ENCODE results near the gene CRTC3. TPM values are rescaled to one million over a fixed set of nuclear protein-coding genes. Genes with fewer than 3 reads are reported as not detected.

Gene CRTC3
- total and polyA plus RNA-seq, 2 of the 4 experiments (the other 2 are of a cell fraction), result 4.7 to 14.8 TPM

DNA sequence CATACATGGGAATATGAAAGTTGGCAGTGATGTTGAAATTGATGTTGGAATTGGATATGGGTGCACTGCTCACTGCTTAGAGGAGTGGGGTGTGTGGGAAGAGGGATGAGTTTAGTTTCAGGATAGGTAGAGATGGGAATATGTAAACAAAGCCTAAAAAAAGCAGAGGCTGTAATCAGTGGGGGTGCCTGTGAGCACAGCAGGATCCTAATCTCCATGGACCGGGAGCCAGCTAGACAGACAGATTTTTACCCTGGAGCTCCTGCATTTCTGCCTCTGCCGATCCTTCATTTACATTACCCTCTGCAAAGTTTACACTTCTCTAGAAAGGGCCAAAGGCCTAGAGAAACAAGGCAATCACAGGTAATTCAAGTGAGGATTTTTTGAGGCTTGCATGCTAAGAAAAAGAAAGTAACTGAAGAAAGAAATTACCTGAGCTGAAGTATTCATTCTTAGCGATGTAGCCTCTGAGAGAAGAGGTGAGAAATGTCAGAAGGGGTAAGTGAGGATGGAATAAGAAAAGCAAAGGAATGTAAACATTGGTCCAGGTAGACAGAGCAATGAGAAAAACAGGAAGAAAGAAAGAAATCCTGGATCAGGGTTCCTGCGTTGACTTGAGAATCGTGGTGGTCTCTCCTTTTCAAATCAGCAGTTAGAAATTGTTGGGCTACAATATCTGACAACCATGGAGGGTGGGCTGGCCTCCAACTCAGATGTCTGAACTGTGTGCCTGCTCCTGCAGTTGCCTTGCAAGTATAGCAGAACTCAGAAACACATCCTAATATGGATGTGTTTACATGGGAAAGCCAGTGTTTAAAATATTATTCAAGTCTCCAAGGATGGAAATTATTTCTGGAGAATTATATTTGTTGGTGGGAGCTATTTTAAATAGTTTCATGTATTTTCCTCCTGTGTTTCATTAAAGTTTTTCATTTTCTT, 79.8 kb downstream of the CRTC3 start (continued):
- TF ChIP-seq FOS (IDR thresholded peaks at IDR 0.05; ENCODE audit: low read depth, low read length) (no peak), CHD1 (IDR thresholded peaks at IDR 0.05; ENCODE audit: low read depth, low read length) (no peak), MAZ (IDR thresholded peaks at IDR 0.05; ENCODE audit: borderline replicate concordance, low read depth, low read length) (no peak)

DNA sequence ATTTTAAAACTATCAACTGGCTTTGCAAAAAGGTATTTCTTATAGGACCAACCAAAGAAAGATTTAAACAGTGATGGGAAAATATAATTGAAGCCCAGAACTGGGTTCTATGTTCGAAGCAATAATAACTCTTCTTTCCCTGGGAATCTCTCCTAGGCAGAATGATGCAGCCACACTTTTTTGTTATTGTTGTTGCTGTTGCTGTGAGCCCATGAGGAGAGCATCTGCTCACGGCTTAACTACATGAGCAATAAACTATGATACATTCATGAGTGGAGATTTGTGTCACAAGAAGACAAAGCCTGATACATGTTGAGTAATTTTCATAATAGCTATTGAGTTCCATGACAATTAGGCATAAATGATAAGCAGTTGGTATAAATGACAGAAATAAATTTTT, 80.5 kb downstream of the CRTC3 start:
- ATAC-seq (ENCODE audit: low read depth) (peak; percentile 71), DNase-seq (peak; percentile 89)
- TF ChIP-seq SMC3 (IDR thresholded peaks at IDR 0.05; ENCODE audit: low read depth, low read length) (0 out of 2 replicates have a peak, but pooled peaks have one; percentile 22), CEBPB (IDR thresholded peaks at IDR 0.05; ENCODE audit: low read depth, low read length) (peak; percentile 89), CHD1 (IDR thresholded peaks at IDR 0.05; ENCODE audit: low read depth, low read length) (no peak), MXI1 (IDR thresholded peaks at IDR 0.05; ENCODE audit: borderline replicate concordance, low read depth, low read length) (0 out of 2 replicates have a peak, but pooled peaks have one; percentile 38), FOS (IDR thresholded peaks at IDR 0.05; ENCODE audit: low read depth, low read length) (peak; percentile 74)
- in situ Hi-C loops (cut with MboI; ENCODE audit: low sequenced_read_pairs), result no loop called here
- Histone ChIP-seq H2AK9ac (replicated peaks; ENCODE audit: low read depth, low read length, poor library complexity) (no peak overlapping the region), H3K56ac (ENCODE audit: extremely low read depth, insufficient read depth, low read length) (0 out of 2 replicates have a peak overlapping the region, but pooled peaks have one; percentile 2), H3K27me3 (ENCODE audit: control insufficient read depth, insufficient read depth, low read length) (no peaks in the 10 kb centered on the region), H3K4me2 (ENCODE audit: low read depth, low read length) (no peak overlapping the region; the same call in 1 of the 2 replicates), H4K91ac (ENCODE audit: insufficient read depth, low read depth, low read length) (0 out of 2 replicates have a peak overlapping the region, but pooled peaks have one; percentile 4), H2AK5ac (ENCODE audit: low read depth, low read length) (no peak overlapping the region), H3K9me3 (ENCODE audit: control insufficient read depth, insufficient read depth, low read length) (no peaks in the 10 kb centered on the region), H3K18ac (ENCODE audit: low read depth, low read length) (peak overlapping the region; percentile 42), H2BK20ac (ENCODE audit: low read depth, low read length) (no peak overlapping the region), H3K9ac (ENCODE audit: low read depth, low read length) (peak overlapping the region; percentile 69), H3K9me1 (ENCODE audit: insufficient read depth, low read length) (peaks cover 24% of the 10 kb centered on the region), H3K23ac (ENCODE audit: low read depth, low read length) (no peak overlapping the region), H2AFZ (replicated peaks; ENCODE audit: low read length, poor library complexity) (no peak overlapping the region), H3K4ac (ENCODE audit: low read depth, low read length) (peak overlapping the region; percentile 6; the same call in 1 of the 2 replicates), H2BK120ac (ENCODE audit: low read depth, low read length) (no peak overlapping the region), H4K8ac (ENCODE audit: low read depth in 2 of 2, low read length in 2 of 2) (peak overlapping the region in 1 of 2 experiments; percentile 17; a peak in 3 of 4 replicates), H3K4me3 (ENCODE audit: insufficient read depth, low read depth, low read length) (no peak overlapping the region), H3K79me1 (ENCODE audit: low read depth in 1 of 2, low read length in 2 of 2) (peaks cover 5 to 24% of the 10 kb centered on the region in 2 experiments; a peak in 2 of 4 replicates), H4K20me1 (ENCODE audit: insufficient read depth, low read length) (0 out of 2 replicates have a peak, but pooled peaks cover 3% of the 10 kb centered on the region), H3K14ac (replicated peaks; ENCODE audit: low read depth, low read length) (no peak overlapping the region), H4K5ac (ENCODE audit: low read depth, low read length) (no peak overlapping the region), H2BK5ac (ENCODE audit: low read depth, low read length, poor library complexity, severe bottlenecking) (peak overlapping the region; percentile 65), H2BK15ac (ENCODE audit: low read depth, low read length) (no peak overlapping the region), H3K27ac (ENCODE audit: insufficient read depth, low read length) (peak overlapping the region; percentile 95; the same call in 1 of the 2 replicates), H3K36me3 (ENCODE audit: control insufficient read depth, insufficient read depth, low read length) (peaks cover 34% of the 10 kb centered on the region), H3K4me1 (ENCODE audit: control insufficient read depth, insufficient read depth, low read length) (peaks cover 15% of the 10 kb centered on the region)
- dilution Hi-C loops (cut with HindIII; ENCODE audit: low sequenced_read_pairs, unreplicated experiment), result no loop called here
- BruUV-seq (replicated peaks), result no TSS peak
- intact Hi-C loops (cut with micrococcal nuclease), result loop anchor here (10.0 kb wide), 1 partner anchor 285 kb away; no protein-coding TSS in a partner anchor
- ChIA-PET CTCF (interaction anchor here (0.8 kb wide), 1 partner anchor 276 kb away, joined by 4 read pairs; no protein-coding TSS in a partner anchor), POLR2A (ENCODE audit: unreplicated experiment) (no interaction called here)
- WGBS, 2 experiments (ENCODE audit: extremely low coverage in 2 of 2, insufficient read length in 1 of 2), result no CpG with 5 or more reads among the region's 2 CpGs
